T-helper 22 cell (primary cell): ENCODE measurements around the gene ANKRD6.

Source experiments
- DNase-seq: peaks from one replicate; pipeline ENCODE4 v3.0.0-alpha.2; 2020; ENCODE audit warnings: low read depth

The ANKRD6 gene

GRCh38 chr6:89564752-89565427 is 131.9 kb downstream of the ANKRD6 start:
- no peak for DNase-seq

DNA sequence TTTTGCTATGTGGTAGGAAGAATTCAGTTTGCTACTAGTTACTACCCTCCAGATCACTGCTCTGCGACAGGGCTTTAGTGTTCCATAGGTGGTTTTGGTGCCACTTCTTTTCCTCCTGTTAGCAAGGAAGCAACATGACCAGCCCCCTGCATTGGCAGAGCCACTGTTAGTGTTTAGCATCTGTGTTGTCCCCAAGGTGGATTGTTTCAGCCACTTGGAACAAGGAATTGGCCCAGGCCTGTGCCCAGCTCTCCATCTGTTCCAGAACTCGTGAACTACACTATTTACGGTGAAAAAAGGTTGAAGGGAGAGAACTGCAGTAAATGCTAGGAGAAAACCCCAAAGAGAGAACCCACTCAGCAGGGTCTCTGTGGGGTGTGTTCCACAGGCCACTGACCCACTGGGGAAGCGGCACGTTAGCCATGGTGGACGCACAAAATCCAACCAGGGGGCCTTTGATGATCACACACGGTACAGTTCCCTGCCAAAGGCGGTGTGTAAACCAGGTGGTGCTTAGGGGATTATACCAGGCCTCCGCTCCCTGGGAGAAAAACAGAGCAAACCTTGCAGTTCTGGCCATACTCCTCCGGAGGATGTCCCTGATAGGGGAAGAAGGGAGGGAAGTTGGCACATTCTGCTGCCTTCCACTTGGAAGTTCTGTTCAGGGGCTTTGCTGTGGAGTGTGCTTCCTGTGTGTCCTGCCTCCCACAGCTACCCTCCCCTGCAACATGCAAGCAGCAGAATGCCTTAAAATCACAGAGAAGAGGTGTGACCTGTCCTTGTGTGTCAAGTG is 133.3 kb downstream of the ANKRD6 start:
- no peak for DNase-seq

DNA sequence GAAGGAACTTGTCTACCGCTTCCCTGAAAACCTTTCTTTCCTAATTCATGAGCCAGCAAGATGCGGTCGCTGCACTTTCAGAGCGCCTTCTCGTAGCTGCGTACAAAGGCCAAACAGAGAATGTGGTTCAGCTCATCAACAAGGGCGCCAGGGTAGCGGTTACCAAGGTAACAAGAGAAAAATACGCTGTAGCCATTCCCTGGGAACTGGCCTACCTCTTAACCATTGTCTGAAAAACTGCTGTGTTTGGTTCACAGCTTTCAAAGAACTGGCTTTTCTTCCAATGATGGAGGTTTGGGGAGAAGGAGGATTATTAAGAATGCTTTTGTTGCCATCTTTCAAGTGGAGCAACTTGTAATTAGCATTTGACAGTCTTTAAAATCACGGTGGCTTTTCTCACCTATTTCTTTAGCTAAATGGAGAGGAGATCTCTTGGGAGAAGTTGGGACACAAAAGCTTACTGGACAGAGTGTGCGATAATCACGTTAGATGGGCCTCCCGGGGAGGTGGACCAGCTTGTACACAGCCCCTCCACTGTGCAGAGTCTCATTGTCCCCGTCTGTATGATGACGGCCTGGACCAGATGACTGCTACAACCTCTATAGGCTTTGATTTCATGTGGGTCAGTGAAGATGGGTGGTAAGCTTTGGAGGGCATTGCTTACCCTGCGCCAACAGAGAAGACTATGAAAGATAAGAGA is 134.1 kb downstream of the ANKRD6 start:
- no peak for DNase-seq

DNA sequence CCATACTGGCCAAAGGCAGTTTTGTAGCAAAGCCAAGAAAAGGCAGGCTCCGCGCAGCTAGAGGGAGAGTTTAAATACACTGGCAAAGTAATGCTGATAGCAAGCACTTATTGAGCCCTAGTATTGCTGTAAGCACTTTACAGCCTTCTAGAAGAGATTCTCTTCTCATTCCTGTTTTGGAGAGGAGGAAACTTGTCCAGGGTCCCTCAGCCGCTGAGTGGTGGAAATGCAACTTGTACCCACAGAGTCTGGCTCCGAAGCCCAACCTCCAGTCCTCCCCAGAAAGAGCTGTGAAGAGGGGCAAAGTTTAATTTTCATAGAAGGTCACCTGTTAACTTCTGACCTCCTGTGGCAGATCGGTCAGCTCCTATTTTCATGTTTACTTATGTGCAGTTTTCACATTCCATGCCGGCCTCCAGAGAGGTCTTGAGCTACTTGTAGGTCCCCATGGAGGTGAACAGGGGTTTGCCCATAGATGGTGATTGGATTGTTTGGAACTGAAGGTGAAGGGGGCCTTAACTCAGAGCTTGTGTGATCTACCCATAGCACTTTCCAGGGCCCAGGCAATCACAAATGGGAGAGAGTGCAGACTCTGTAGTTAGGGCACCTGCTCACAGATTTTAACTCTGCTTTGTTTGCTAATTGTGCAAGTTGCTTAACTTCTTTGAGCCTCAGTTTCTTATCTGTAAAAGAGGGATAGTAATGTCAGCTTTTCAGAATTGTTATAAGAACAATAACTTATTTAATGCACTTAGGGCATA is 134.9 kb downstream of the ANKRD6 start:
- no peak for DNase-seq

GRCh38 chr6:89574910-89575561 is 142.1 kb downstream of the ANKRD6 start:
- no peak for DNase-seq

GRCh38 chr6:89575562-89575960 is 142.6 kb downstream of the ANKRD6 start:
- DNase-seq, result no peak

- DNase-seq, result no peak
Observed at GRCh38 chr6:89580997-89581666, 148.2 kb downstream of the ANKRD6 start.

DNA sequence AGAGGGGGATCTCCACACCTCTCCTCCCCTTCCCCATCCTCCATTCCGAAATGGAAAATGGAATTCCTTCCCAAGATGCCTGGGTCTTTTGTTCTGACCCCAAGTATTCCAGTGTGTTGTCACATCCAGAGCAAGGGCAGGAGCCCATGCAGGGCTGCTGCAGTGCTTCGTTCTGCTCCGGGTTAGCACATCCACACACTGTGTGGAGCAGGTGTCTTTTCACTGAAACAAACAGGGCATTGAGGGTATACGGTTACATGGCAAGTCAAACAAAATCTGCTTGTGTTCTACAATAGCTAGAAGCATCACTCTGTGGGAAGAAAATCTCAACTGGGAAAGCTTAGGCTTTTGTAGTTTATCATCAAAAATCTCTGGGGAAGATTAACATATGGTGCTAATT is 148.7 kb downstream of the ANKRD6 start:
- no peak for DNase-seq

GRCh38 chr6:89582669-89583325 is 149.8 kb downstream of the ANKRD6 start:
- DNase-seq, result no peak

DNA sequence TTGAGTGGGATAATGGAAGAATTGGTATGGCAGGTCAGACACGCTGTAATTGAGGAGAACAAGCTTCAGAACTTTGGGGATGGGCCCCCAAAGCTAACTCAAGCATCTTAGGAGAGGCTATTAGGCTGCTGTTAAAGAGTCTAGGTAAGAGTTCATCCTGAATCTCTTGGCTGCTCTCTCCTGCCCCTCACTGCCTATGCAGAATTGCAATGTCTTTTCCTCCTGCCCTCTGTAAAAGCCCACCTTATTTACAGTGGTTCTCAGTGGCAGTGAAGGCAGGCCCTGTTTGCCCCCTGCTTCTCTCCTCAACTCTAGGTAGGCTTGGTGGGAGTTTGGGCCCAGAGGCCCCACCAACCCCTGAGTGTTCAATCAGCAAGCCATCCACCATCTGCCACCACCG is 150.6 kb downstream of the ANKRD6 start:
- DNase-seq, result no peak

- DNase-seq, result no peak
Observed at GRCh38 chr6:89584539-89584938, 151.6 kb downstream of the ANKRD6 start.

DNA sequence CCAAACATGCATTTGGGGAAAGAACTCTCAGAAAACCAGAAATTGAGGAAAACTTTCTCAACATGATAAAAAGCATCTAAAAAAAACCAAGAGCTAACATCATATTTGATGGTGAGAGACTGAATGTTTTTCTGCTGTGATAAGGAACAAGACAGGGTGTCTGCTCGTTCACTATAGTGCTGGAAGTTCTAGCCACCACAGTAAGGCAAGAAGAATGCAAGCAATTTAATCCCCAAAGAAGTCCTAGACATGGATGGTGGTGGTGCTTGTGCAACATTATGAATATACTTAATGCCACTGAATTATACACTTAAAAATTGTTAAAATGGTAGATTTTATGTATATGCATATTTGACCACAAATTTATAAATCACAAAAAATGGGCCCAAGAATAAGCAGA is 152.2 kb downstream of the ANKRD6 start:
- no peak for DNase-seq

- no peak for DNase-seq
Observed at GRCh38 chr6:89589297-89590025, 156.5 kb downstream of the ANKRD6 start.

DNA sequence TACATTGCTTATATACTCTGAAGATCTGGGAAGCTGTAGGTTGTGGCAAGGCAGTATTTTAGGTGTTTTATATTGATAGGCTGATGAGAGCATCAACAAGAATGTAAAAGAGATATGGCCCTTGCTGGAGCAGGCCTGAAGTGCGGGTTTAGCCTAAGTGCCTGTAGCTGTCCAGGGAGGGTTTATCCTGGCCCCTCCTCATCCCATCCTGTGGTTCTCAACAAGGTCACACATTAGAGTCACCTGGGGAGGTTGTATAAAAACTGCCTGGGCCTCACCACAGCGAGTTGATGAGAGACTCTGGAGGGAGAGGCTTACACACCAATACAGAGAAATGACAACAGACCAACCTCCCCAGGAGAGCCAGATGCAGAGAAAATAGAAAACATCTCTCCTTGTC is 157.2 kb downstream of the ANKRD6 start:
- no peak for DNase-seq

- DNase-seq, result no peak
Observed at GRCh38 chr6:89591745-89592144, 158.8 kb downstream of the ANKRD6 start.

GRCh38 chr6:89596056-89596455 is 163.1 kb downstream of the ANKRD6 start:
- no peak for DNase-seq

GRCh38 chr6:89596484-89596883 is 163.5 kb downstream of the ANKRD6 start:
- DNase-seq, result no peak

- DNase-seq, result no peak
Observed at GRCh38 chr6:89597372-89597771, 164.4 kb downstream of the ANKRD6 start.

GRCh38 chr6:89597988-89598387 is 165.0 kb downstream of the ANKRD6 start:
- DNase-seq, result no peak

- no peak for DNase-seq
Observed at GRCh38 chr6:89599727-89600126, 166.8 kb downstream of the ANKRD6 start.
